DOHH2 (cell line): ENCODE data around the gene ABHD16B.

Experiments
- H3F3A ChIP-seq: fragments of 200-600 bp; sonication (generic), shearing (Covaris generic); 2 replicates; pipeline ENCODE4 v1.6.0; 2016; ENCODE audit warnings: antibody characterized with exemption, mild to moderate bottlenecking; ENCODE audit not compliant: control insufficient read depth, insufficient read depth
- H3K27ac ChIP-seq: fragments of 200-600 bp; sonication (generic); 2 replicates; pipeline ENCODE4 v1.5.1; 2014; ENCODE audit warnings: low read depth, mild to moderate bottlenecking, low read length, moderate library complexity
- H3K27me3 ChIP-seq: fragments of 200-600 bp; sonication (generic); 2 replicates; pipeline ENCODE4 v1.6.1; 2014; ENCODE audit warnings: mild to moderate bottlenecking, low read length, mixed read lengths; ENCODE audit not compliant: control insufficient read depth
- H3K36me3 ChIP-seq: fragments of 200-600 bp; sonication (generic); 2 replicates; pipeline ENCODE4 v1.6.1; 2014; ENCODE audit warnings: mild to moderate bottlenecking, low read length, moderate library complexity, mixed read lengths; ENCODE audit not compliant: control insufficient read depth
- H3K4me1 ChIP-seq: fragments of 200-600 bp; sonication (generic); 2 replicates; pipeline ENCODE4 v1.6.1; 2014; ENCODE audit warnings: mild to moderate bottlenecking, low read length, mixed read lengths; ENCODE audit not compliant: control insufficient read depth
- H3K4me2 ChIP-seq: fragments of 200-600 bp; sonication (generic); 2 replicates; pipeline ENCODE4 v1.6.0; 2014; ENCODE audit warnings: mild to moderate bottlenecking, low read length, moderate library complexity
- H3K4me3 ChIP-seq: fragments of 200-600 bp; sonication (generic); 2 replicates; pipeline ENCODE4 v1.5.1; 2014; ENCODE audit warnings: mild to moderate bottlenecking, low read length, mixed read lengths
- H3K79me2 ChIP-seq: fragments of 200-600 bp; sonication (generic); 2 replicates; pipeline ENCODE4 v1.6.1; 2014; ENCODE audit warnings: mild to moderate bottlenecking, low read length, mixed read lengths; ENCODE audit not compliant: control insufficient read depth
- H3K9me2 ChIP-seq: fragments of 200-600 bp; sonication (generic); replicated peaks from 2 replicates; pipeline ENCODE4 v1.6.1; 2014; ENCODE audit warnings: mild to moderate bottlenecking, low read length, mixed read lengths; ENCODE audit not compliant: control insufficient read depth
- H3K9me3 ChIP-seq: fragments of 200-600 bp; sonication (generic); 2 replicates; pipeline ENCODE4 v1.6.1; 2014; ENCODE audit warnings: antibody characterized with exemption, low read length, mixed read lengths; ENCODE audit not compliant: control insufficient read depth, insufficient read depth
- H4K20me1 ChIP-seq: fragments of 200-600 bp; sonication (generic); 2 replicates; pipeline ENCODE4 v1.6.0; 2014; ENCODE audit warnings: low read depth, mild to moderate bottlenecking, antibody characterized with exemption, low read length, moderate library complexity; ENCODE audit not compliant: control insufficient read depth, insufficient read depth
- CTCF ChIP-seq: fragments of 200-600 bp; sonication (generic); IDR thresholded peaks from one replicate; pipeline ENCODE4 v1.5.1; 2014; ENCODE audit warnings: antibody characterized with exemption, mild to moderate bottlenecking, low read depth, low read length; ENCODE audit not compliant: poor library complexity, severe bottlenecking
- EZH2phosphoT487 ChIP-seq: fragments of 200-600 bp; sonication (generic); IDR thresholded peaks from 2 replicates; pipeline ENCODE4 v1.6.1; 2017; ENCODE audit warnings: borderline replicate concordance, mild to moderate bottlenecking, antibody characterized with exemption, low read length, moderate library complexity, mixed read lengths

ABHD16B gene

GRCh38 chr20:63900413-63900812 lies 39.1 kb downstream of the ABHD16B start:
- peaks cover 27% of the 10 kb centered on the region for H3K36me3 ChIP-seq
- H3K4me3 ChIP-seq, result no peak overlapping the region
- H3F3A ChIP-seq, result peaks cover 7% of the 10 kb centered on the region
- H3K27me3 ChIP-seq, result no peaks in the 10 kb centered on the region
- no peaks in the 10 kb centered on the region for H3K9me2 ChIP-seq
- peaks cover 34% of the 10 kb centered on the region for H4K20me1 ChIP-seq
- TF ChIP-seq CTCF (no peak), EZH2phosphoT487 (no peak)
- H3K4me2 ChIP-seq, result no peak overlapping the region
- no peaks in the 10 kb centered on the region for H3K9me3 ChIP-seq
- no peak overlapping the region for H3K27ac ChIP-seq
- peaks cover 28% of the 10 kb centered on the region for H3K4me1 ChIP-seq
- H3K79me2 ChIP-seq, result peaks cover 97% of the 10 kb centered on the region

DNA sequence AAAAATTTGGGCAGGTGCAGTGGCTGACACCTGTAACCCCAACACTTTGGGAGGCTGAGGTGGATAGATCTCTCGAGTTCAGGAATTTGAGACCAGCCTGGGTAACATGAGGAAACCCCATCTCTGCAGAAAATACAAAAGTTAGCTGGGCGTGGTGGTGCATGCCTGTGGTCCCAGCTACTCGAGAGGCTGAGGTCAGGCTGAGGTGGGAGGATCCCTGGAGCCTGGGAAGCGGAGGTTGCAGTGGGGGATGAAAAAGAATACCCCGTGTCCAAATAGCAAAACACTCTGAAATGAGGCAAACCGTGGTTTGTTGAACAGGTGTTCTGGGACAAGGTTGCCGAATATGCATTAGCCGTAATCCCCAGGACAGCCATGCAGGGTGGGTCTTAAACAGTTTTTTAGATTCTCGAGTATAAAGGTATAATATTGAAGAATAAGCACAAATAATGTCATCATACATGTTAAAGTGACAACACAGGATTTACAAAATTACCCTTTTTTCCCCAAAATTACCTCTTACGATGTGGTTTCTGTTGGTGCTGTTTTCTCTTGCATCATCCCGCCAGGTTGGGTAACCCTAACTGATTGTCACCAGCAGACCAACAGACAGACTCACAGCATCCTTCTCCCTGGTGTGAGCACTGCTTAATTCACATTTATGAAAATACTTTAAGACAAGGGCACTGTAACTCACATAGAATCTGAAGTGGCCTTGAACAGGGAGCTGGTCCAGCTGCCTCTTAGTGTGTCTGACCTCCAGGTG lies 42.7 kb downstream of the ABHD16B start:
- Histone ChIP-seq H3K4me3 (no peak overlapping the region), H3K27me3 (no peaks in the 10 kb centered on the region), H3K4me1 (peaks cover 11% of the 10 kb centered on the region), H3K36me3 (peaks cover 8% of the 10 kb centered on the region; the same call in 1 of the 2 replicates), H3K27ac (no peak overlapping the region), H3K4me2 (no peak overlapping the region), H3F3A (no peaks in the 10 kb centered on the region), H3K9me3 (no peaks in the 10 kb centered on the region), H3K9me2 (no peaks in the 10 kb centered on the region), H4K20me1 (peaks cover 18% of the 10 kb centered on the region), H3K79me2 (peaks cover 95% of the 10 kb centered on the region)
- TF ChIP-seq CTCF (no peak), EZH2phosphoT487 (no peak)

GRCh38 chr20:63908008-63908682 lies 46.8 kb downstream of the ABHD16B start:
- Histone ChIP-seq H3K36me3 (peaks cover 2% of the 10 kb centered on the region; the same call in 1 of the 2 replicates), H3K4me3 (no peak overlapping the region), H3K4me2 (no peak overlapping the region), H3K79me2 (peaks cover 96% of the 10 kb centered on the region), H3K27ac (no peak overlapping the region), H3K27me3 (no peaks in the 10 kb centered on the region), H3K9me3 (no peaks in the 10 kb centered on the region), H3K9me2 (no peaks in the 10 kb centered on the region), H3K4me1 (peaks cover 7% of the 10 kb centered on the region; the same call in 1 of the 2 replicates), H4K20me1 (peaks cover 8% of the 10 kb centered on the region; the same call in 1 of the 2 replicates), H3F3A (no peaks in the 10 kb centered on the region)
- no peak for TF ChIP-seq EZH2phosphoT487
- TF ChIP-seq CTCF, result no peak
